Stimulated activated CD8-positive, alpha-beta memory T cell treated with anti-CD3 and anti-CD28 coated beads, Interleukin-4, amount 100 ng/mL, for 1 hour (primary cell): ENCODE measurements around the gene MYPOP.
"Not testable (repeated sequence)": the region's sequence is repeated elsewhere in the genome, so short reads cannot be mapped to it uniquely, and the experiment has no call there.

Experiments
- DNase-seq, 2 donors: peaks; one replicate each; pipeline ENCODE4 v3.0.0-alpha.2; 2020; ENCODE audit warnings: low read depth in 2 of 2, low spot score in 1 of 2

MYPOP gene

DNA sequence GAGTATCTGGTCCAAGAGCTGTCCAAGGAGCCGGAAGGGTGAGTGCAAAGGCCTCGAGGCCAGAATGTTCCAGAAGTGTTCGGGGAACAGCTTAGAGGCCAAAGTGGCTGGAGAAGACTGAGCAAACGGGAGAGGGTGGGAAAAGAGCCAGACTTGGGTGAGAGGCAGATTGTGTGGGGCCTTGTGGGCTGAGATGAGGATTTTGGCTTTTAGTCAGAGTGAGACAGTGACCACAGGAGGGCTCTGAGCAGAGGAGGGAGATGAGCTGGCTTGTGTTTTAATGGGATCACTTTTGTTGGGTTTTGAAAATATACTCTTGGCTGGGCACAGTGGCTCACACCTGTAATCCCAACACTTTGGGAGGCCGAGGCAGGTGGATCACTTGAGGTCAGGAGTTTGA lies 6.5 kb upstream of the MYPOP start:
- no peak for DNase-seq

DNA sequence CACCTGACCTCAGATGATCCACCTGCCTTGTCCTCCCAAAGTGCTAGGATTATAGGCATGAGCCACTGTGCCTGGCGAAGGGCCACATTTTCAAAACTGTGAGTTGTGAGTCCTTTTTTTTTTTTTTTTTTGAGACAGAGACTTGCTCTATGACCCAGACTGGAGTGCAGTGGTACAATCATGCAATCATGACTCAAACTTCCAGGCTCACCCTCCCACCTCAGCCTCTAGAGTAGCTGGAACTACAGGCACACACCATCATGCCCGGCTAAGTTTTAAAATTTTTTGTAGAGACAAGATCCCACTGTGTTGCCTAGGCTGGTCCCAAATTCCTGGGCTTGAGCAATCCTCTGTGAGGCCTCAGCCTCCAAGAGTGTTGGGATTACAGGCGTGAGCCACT lies 3.8 kb upstream of the MYPOP start:
- no peak for DNase-seq

DNA sequence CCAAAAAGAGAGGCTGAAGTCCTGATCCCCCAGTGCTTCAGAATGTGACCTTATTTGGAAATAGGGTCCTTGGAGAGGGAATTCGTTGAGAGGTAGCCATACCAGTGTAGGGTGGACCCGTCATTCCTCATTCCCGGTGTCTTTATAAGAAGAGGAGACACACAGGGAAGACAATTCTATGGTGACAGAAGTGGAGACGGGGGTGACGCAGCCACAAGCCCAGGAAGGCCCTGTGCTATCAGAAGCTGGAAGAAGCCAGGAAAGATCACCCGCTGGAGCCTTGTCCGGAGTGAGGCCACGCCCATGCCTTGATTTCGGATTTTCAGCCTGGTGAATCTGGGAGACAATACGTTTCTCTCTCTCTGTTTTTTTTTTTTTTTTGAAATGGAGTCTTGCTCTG lies 2.6 kb upstream of the MYPOP start:
- DNase-seq: no peak

DNA sequence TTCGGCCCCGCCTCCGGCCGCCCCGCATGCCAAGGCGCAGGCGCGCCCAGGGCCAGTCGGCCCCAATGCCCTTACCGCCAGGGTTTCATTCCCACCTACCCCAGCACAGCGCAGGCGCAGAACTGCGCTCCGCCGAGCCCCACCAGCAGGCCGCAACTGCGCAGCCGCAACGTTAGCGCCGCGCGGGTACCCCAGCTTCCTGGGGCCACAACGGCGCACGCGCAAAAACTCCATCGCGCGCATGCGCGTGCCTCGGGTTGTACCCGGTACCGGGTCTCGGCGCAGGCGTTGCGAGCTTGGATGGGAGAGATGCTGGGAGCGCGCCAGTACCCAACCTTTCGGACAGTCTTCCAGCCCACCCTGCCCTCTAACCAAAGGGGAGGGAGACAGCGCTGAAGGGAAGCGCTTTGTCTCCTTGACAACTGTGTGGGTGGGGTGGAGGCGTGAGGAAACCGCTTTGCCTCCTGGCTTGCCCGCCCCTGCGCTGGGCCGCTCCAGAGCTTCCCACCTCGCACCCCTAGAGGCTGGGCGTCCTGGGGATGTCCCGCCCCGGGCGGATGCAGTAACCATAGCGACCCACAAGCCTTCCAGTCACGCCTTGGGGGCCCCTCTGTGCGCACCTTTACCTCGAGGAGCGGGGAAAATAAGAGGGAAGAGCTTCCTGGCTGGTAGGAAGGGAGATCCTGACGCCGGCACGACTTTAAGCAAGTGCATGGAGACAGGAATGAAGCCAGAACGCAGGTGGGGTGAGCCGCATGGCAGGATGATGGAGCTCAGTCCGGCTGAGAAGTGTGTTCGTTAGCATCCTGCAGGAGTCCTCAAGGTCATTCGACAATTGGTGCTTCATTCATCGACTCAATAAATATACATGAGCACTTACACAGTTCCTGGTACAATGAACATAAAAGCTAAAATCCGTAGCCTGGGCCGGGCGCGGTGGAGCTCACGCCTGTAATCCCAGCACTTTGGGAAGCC lies 525 bp upstream of the MYPOP start:
- peak; percentile 97 to 99 for DNase-seq

DNA sequence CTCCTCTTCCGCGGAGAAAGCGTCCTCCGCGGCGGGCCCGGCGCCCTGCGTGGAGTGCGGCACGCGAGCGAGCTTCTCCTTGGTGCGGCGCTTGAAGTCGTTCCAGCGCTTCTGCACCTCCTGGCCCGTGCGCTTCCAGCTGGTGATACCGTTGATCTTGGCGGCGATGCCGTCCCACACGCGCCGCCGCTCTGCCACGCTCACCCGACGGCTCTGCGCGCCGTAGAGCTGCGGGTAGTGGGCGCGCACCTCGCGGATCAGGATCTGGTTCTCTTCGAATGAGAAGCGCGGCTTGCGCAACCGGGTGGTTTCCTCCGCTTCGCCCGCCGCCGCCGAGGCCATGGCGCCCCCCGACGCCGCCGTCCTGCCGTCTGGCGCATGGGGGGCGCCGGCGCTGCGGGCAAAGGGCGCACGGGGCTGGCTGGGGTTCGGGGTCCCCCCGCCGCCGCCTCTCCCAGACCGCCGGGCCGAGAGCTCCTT lies 941 bp downstream of the MYPOP start:
- no peak for DNase-seq

DNA sequence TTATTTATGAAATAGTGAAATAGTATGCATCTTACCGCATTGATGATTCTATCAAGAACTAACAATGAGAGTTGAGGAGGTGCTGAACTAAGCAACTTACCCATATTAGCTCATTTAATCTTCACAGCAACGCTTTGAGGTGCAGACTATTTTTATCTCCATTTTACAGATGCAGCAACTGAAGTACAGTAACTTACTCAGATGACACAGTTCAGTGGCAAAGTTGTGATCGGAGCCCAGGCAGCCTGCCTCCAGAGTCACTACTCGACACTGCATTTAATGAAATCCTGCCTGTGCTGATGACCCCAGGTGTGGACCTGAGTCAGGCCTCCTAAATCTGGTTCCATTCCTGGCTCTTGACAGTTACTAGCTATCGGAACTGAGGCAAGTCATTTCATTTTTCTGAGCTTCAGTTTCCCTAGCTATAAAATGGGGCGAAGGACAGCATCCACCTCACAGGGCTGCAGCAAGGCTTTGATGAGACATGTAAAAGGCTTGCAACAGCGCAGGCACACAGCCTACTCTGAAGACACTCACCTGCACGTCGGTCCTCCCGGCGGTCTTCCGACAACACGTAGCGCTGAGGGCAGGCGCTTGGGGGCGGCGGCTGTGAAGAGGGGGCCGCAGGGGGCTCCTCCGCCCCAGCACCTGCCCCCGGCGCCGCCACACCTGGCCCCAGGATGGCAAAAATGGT lies 1.5 kb downstream of the MYPOP start:
- DNase-seq: no peak

GRCh38 chr19:45899919-45900589 lies 2.4 kb downstream of the MYPOP start:
- DNase-seq: no peak

GRCh38 chr19:45899253-45899652 lies 3.2 kb downstream of the MYPOP start:
- no peak for DNase-seq

DNA sequence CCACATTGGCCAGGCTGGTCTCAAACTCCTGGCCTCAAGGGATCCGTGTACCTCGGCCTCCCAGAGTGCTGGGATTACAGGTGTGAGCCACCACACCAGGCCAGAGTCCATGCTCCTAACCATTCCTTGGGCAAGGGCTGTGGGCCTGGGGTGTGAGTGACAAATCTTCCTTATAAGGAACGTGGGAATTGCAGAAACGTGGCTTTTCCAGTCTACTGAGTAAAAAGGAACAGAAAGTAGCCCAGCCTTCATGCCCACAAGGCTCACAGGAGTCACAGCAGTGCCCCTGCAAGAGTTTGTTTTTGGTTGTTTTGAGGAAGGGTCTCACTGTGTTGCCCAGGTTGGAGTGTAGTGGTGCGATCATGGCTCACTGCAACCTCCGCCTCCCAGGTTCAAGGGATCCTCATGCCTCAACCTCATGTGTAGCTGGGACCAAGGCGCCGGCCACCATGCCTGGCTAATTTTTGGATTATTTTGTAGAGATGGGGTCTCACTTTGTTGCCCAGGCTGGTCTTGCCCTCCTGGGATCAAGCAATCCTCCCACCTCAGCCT lies 5.1 kb downstream of the MYPOP start:
- no peak for DNase-seq

DNA sequence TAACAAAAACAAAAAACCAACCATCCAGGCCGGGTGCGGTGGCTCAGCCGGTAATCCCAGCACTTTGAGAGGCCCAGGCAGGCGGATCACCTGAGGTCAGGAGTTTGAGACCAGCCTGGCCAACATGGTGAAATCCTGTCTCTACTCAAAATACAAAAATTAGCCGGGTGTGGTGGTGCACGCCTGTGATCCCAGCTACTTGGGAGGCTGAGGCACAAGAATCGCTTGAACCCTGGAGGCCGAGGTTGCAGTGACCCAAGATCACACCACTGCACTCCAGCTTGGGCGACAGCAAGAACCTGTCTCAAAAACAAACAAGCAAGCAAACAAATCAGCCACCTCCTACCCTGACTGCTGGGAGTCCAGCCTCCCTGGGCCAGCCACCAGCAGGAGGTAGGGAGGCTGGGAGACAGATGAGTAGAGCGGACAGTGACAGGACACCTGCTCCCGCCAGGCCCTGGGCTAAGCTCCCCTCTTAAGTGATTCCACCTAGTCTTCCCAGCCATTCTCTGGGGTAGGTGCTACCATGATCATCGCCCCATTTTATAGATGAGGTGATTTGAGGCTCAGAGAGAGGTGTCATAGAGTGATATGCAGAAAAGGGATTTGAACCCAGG lies 6.3 kb downstream of the MYPOP start:
- not testable (repeated sequence) for DNase-seq

GRCh38 chr19:45895519-45895972 lies 6.9 kb downstream of the MYPOP start:
- DNase-seq: no peak

DNA sequence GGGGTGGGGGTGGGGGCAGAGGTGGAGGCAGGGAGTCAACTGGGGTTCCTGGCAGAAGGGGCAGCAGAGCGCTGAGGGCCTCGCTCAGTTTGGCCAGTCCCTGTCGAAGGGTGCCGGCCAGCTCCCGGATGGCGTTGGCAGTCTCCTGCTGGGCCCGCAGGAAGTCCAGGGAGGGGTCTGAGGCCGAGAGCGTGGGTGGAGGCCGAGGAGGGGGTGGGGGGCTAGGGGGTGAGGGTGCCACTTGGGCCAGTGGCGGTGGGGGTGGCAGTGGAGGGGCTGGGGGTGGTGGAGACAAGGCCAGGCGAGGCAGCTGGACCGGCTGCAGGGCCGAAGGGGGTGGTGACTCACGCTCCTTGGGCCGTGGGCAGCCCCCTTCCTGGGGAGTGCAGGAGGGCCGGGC lies 11.5 kb downstream of the MYPOP start:
- DNase-seq: no peak

- no peak for DNase-seq
Observed at GRCh38 chr19:45889210-45889885, 13.1 kb downstream of the MYPOP start.

- no peak for DNase-seq
Observed at GRCh38 chr19:45887200-45887710, 15.2 kb downstream of the MYPOP start.

DNA sequence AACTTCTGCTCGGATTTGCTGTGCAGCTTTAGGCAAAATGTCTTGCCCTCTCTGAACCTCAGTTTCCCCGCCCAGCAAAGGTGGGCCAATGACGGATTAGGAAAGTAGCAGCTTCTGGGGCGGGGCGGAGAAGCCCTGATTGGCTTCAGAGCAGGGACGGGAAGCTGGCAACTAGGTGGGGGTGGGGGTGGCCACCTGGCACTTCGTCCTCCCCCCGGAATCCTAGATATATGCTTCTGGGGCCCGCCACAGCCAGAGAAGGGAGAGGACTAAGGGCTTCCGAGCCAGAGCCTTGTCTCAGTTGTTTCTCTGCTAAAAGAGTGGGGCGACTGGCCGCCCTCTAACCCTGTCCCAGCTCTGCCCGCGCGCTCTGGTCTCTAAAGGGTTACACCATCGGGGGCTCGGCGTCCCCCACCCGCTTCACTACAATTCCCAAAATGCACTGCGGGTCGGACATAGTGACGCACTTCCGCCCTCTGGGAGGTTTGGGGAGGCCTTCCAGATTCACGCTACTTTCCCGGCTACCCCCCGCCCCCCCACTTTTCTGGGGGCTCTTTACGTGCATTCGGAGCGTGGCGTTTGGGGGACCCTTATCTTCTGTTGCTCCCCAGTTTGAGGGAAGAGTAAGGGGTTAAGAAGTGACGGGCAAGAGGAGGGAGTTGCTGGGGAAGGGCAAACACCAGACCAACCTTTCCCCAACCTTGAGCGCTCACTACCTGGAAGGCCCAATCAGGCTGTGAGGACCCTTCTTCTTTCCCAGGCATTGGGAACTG lies 15.8 kb downstream of the MYPOP start:
- DNase-seq: peak; percentile 76 to 77

DNA sequence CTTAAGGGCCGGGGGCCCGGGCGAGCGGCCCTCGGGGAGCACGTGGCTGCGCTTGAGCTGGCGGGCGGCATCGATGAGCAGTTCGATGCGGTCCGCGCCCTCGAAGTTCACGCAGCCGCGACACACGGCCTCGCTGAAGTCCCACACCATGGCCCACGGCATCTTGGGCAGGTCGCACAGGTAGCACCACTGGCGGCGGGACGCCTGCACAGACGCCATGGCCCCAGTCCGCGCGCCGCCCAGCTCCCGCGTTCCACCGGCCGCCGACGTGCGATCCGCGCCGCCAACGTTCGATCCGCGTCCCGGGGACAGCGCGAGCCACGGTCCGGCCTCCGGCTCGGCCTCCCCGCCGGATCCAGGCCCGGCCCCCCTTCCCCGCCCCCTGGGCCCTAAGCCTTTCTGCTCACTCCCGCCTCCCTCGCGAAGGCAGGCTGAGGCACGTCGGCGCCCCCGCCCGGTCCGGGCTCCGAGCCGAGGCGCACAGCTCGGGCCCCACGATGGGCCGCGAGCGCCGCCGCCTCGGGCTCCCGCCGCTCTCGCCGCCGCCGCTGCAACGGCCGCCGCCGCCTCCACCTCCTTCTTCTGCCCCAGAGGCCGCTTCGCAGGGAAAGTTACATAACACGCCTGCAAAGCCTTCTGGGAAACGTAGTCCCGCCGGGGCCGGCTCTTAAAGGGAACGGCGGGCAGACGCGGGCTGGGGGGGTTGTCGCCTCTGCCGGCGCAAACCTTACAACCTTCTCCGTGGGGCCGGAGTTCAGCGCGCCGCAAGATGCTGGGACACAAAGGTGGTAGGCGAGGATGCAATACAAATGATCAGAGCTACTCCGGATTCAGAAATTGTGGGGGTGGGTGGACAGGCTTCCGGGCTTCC lies 16.6 kb downstream of the MYPOP start, which contains the start of gene IRF2BP1:
TSS of gene IRF2BP1 (minus strand) at position 586 of the 871 bp plus-strand sequence. CDS start at position 219, 367 bp downstream.
- DNase-seq: peak; percentile 76 to 79

DNA sequence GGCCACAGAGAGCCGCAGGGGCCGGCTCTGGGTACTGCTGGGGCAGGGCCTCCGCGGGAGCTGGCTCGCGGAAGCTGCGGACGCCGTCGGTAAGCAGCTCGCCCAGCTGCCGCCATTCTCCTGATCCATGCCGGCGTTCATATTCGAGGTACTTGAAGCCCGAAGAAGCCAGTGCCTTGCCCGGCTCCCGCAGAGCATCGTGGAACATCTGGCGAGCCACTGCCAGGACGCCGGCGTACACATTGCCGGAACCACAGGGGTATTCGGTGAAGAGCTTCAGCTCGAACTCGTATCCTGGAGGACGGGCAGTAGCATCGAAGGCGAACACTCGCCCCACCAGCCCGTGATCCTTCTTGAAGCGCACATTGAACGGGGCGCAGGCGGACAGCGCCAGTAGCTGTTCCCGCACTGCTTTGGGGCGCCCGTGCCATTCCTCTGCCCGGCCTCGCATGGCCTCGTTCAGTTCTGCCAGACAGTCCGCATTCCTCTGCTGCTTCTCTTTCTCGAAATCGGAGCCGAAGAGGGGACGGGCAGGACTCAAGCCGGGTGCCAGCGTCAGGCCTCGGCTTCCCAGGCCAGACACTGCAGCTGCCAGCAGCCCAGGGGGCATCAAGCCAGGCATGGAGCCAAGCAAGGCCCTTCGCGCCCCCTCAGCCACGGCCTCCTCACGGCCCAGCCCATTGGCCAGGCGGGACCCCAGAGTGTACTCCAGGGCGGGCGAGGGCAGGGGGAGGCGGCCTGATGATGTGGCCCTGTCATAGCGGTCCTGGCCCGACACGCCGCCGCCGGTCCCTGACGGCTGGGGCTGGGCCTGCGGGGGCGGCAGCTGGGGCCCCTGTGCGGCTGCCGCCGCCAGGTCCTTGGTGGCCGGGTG lies 17.5 kb downstream of the MYPOP start:
- DNase-seq: no peak
